GM12865 (cell line): ENCODE data around the gene CHTOP.

Experiments used
- DNase-seq: peaks from one replicate; pipeline ENCODE4 v3.0.0; 2010; ENCODE audit warnings: low read depth
- H3K4me3 ChIP-seq: 2 replicates; pipeline ENCODE4 v1.5.1; 2011; ENCODE audit warnings: mild to moderate bottlenecking, low read depth, low read length, control low read depth
- CTCF ChIP-seq: IDR thresholded peaks from 2 replicates; pipeline ENCODE4 v1.5.1; 2011; ENCODE audit warnings: low read length, control low read depth, low read depth, inconsistent platforms; ENCODE audit not compliant: insufficient read depth; ENCODE audit errors: missing control alignments

Gene CHTOP

GRCh38 chr1:153616144-153616916 is 17.5 kb upstream of the CHTOP start, which contains the start of gene S100A14:
Gene S100A14, minus strand, starts transcription at chr1:153616325. Its CDS starts 467 bp downstream, at chr1:153615858.
- no peak for TF ChIP-seq CTCF
- no peak within 1 kb of the TSS for H3K4me3 ChIP-seq
- no peak for DNase-seq

GRCh38 chr1:153616917-153617311 is 17.0 kb upstream of the CHTOP start:
- H3K4me3 ChIP-seq = no peak overlapping the region
- DNase-seq = no peak
- no peak for TF ChIP-seq CTCF

GRCh38 chr1:153617663-153618062 is 16.2 kb upstream of the CHTOP start:
- TF ChIP-seq CTCF = no peak
- no peak overlapping the region for H3K4me3 ChIP-seq
- no peak for DNase-seq

GRCh38 chr1:153619171-153619570 is 14.7 kb upstream of the CHTOP start:
- no peak for DNase-seq
- no peak for TF ChIP-seq CTCF
- no peak overlapping the region for H3K4me3 ChIP-seq

GRCh38 chr1:153623101-153623500 is 10.8 kb upstream of the CHTOP start:
- TF ChIP-seq CTCF = no peak
- DNase-seq = no peak
- no peak overlapping the region for H3K4me3 ChIP-seq

- DNase-seq = no peak
- TF ChIP-seq CTCF = no peak
- no peak overlapping the region for H3K4me3 ChIP-seq
Observed at GRCh38 chr1:153624965-153625611, 8.8 kb upstream of the CHTOP start.
